Omental fat pad (tissue), 4 donors: Measurements from ENCODE around the gene ATG10. TPM values are rescaled to one million over a fixed set of nuclear protein-coding genes. Genes with fewer than 3 reads are reported as not detected.
"Not testable (repeated sequence)": the region's sequence is repeated elsewhere in the genome, so short reads cannot be mapped to it uniquely, and the experiment has no call there.

Experiments
- ATAC-seq: fragments of 150-250 bp; one replicate; pipeline ENCODE4 v1.9.1; 2016; ENCODE audit warnings: mild to moderate bottlenecking, moderate library complexity; ENCODE audit not compliant: low FRiP score
- DNase-seq: peaks from one replicate; pipeline ENCODE4 v3.0.0-alpha.2; 2019; ENCODE audit warnings: low spot score
- CTCF ChIP-seq, 3 donors: fragments of 450-650 bp; IDR thresholded peaks; one replicate each; pipeline ENCODE4 v1.5.1; 2016 to 2017; ENCODE audit warnings: antibody characterized with exemption in 3 of 3, mild to moderate bottlenecking in 3 of 3, moderate library complexity in 2 of 3
- total RNA-seq, 4 donors: library from RNA; depleted of rRNA; stranded (reverse); fragments of >200 nt; gene quantifications; one replicate each; pipeline ENCODE4 v1.1.0, GENCODE V29; 2016

ATG10 gene
- total RNA-seq, 4 donors from 2014 or later: 2.4 to 18.4 (median 5.2) TPM

GRCh38 chr5:82018462-82018861, 46.6 kb downstream of the ATG10 start:
- DNase-seq (no peak), ATAC-seq (no peak)
- no peak for TF ChIP-seq CTCF (IDR thresholded peaks at IDR 0.05)

- ATAC-seq (no peak), DNase-seq (no peak)
- no peak for TF ChIP-seq CTCF (IDR thresholded peaks at IDR 0.05)
Observed at GRCh38 chr5:82019342-82020138, 47.7 kb downstream of the ATG10 start.

GRCh38 chr5:82022499-82022898, 50.7 kb downstream of the ATG10 start:
- no peak for ATAC-seq
- DNase-seq: no peak
- no peak for TF ChIP-seq CTCF (IDR thresholded peaks at IDR 0.05)

- no peak for ATAC-seq
- TF ChIP-seq CTCF (IDR thresholded peaks at IDR 0.05): no peak
- no peak for DNase-seq
Observed at GRCh38 chr5:82023644-82024043, 51.8 kb downstream of the ATG10 start.

GRCh38 chr5:82031220-82032119, 59.6 kb downstream of the ATG10 start:
- TF ChIP-seq CTCF (IDR thresholded peaks at IDR 0.05): no peak
- DNase-seq (no peak), ATAC-seq (no peak)

- ATAC-seq, DNase-seq: not testable (repeated sequence)
Observed at GRCh38 chr5:82042894-82043293, 71.1 kb downstream of the ATG10 start.

GRCh38 chr5:82044010-82044409, 72.2 kb downstream of the ATG10 start:
- DNase-seq (no peak), ATAC-seq (no peak)
- no peak for TF ChIP-seq CTCF (IDR thresholded peaks at IDR 0.05)
